Smooth muscle cell (in vitro differentiated cells): ENCODE measurements around the gene DDB1. TPM values are rescaled to one million over a fixed set of nuclear protein-coding genes. Genes with fewer than 3 reads are reported as not detected.

Experiments used
- DNase-seq: peaks from one replicate; lab custom pipeline; 2025; ENCODE audit not compliant: unreplicated experiment; lab: John Stamatoyannopoulos, UW
- H2AFZ ChIP-seq: fragments of 200-600 bp; sonication (generic); 2 replicates; pipeline ENCODE4 v1.6.0; 2016; ENCODE audit warnings: antibody characterized with exemption, low read depth, mild to moderate bottlenecking
- H3F3A ChIP-seq: fragments of 200-600 bp; sonication (generic); 2 replicates; pipeline ENCODE4 v1.6.0; 2017; ENCODE audit warnings: antibody characterized with exemption, low read depth
- H3K27ac ChIP-seq: fragments of 200-600 bp; sonication (generic); 2 replicates; pipeline ENCODE4 v1.5.1; 2016; ENCODE audit warnings: low read depth, mild to moderate bottlenecking
- H3K27me3 ChIP-seq: fragments of 200-600 bp; sonication (generic); 2 replicates; pipeline ENCODE4 v1.6.1; 2016; ENCODE audit warnings: low read depth, mild to moderate bottlenecking
- H3K36me3 ChIP-seq: fragments of 200-600 bp; sonication (generic); 2 replicates; pipeline ENCODE4 v1.5.1; 2016; ENCODE audit warnings: low read depth
- H3K4me1 ChIP-seq: fragments of 200-600 bp; sonication (generic); 2 replicates; pipeline ENCODE4 v1.5.1; 2016; ENCODE audit warnings: low read depth
- H3K4me2 ChIP-seq: fragments of 200-600 bp; sonication (generic); 2 replicates; pipeline ENCODE4 v1.6.0; 2016; ENCODE audit warnings: mild to moderate bottlenecking
- H3K4me3 ChIP-seq: fragments of 200-600 bp; sonication (generic); 2 replicates; pipeline ENCODE4 v1.5.1; 2016; ENCODE audit warnings: mild to moderate bottlenecking
- H3K79me2 ChIP-seq: fragments of 200-600 bp; sonication (generic); 2 replicates; pipeline ENCODE4 v1.6.0; 2016; ENCODE audit warnings: low read depth, mild to moderate bottlenecking
- H3K9ac ChIP-seq: fragments of 200-600 bp; sonication (generic); 2 replicates; pipeline ENCODE4 v1.6.0; 2016; ENCODE audit warnings: low read depth
- H3K9me3 ChIP-seq: fragments of 200-600 bp; sonication (generic); replicated peaks from 2 replicates; pipeline ENCODE4 v1.5.1; 2016; ENCODE audit warnings: low read depth
- H4K20me1 ChIP-seq: fragments of 200-600 bp; sonication (generic); 2 replicates; pipeline ENCODE4 v1.6.0; 2016; ENCODE audit warnings: low read depth
- WGBS: methylation state at CpG from one replicate; pipeline ENCODE4 v1.1.7; 2016; ENCODE audit warnings: low lambda C conversion rate; 5-methylcytosine and 5-hydroxymethylcytosine counted together
- polyA plus RNA-seq: library from polyadenylated mRNA; unstranded; fragments of >200 nt; fragmentation: Nextera tagmentation; extraction: Ambion mirVana; gene quantifications from 2 replicates; pipeline ENCODE4 v1.2.1, GENCODE V29; 2016
- total RNA-seq: library from RNA; depleted of rRNA; stranded (reverse); fragments of >200 nt; gene quantifications from 2 replicates; pipeline ENCODE4 v1.2.3, GENCODE V29; 2014
- TF ChIP-seq, protein P1 (sequence below): fragments of 200-600 bp; sonication (generic); IDR thresholded peaks from 2 replicates; pipeline ENCODE4 v1.5.1; 2017; ENCODE audit warnings: borderline replicate concordance, mild to moderate bottlenecking, antibody characterized with exemption; ENCODE audit not compliant: insufficient read depth, poor library complexity, severe bottlenecking

Gene DDB1
- total and polyA plus RNA-seq, 2 experiments from 2014 or later, result 143 to 150 TPM

DNA sequence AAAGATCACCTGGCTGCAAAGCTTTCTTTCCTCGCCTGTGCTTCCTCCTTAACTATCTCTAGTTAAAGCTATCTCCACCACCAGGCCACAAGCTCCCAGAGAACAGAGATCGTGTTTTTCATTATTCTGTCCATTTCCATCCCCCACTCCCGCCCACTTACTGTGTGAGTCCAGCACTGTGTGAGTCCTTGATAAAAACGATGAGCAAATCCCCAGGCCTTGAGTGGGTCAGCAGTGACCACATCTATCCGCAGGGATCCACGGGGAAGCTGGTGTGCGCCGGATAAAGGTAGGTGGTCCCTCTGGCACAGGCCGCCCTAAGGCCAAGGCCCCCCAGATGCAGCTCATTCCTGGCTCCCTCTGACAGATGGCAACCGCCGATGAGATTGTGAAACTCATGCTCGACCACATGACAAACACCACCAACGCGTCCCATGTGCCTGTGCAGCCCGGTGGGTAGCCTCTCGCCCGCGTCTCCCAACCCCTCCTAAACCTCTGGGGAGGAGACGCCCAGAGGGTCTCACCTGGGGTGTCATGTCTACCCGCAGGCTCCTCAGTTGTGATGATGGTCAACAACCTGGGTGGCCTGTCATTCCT lies 9.4 kb upstream of the DDB1 start:
- WGBS, result 90% methylated on average over 20 of the region's 20 CpGs
- H3F3A ChIP-seq, result no peaks in the 10 kb centered on the region
- H4K20me1 ChIP-seq, result no peaks in the 10 kb centered on the region
- no peaks in the 10 kb centered on the region for H3K79me2 ChIP-seq
- H3K27ac ChIP-seq, result no peak overlapping the region
- TF ChIP-seq, protein P1, sequence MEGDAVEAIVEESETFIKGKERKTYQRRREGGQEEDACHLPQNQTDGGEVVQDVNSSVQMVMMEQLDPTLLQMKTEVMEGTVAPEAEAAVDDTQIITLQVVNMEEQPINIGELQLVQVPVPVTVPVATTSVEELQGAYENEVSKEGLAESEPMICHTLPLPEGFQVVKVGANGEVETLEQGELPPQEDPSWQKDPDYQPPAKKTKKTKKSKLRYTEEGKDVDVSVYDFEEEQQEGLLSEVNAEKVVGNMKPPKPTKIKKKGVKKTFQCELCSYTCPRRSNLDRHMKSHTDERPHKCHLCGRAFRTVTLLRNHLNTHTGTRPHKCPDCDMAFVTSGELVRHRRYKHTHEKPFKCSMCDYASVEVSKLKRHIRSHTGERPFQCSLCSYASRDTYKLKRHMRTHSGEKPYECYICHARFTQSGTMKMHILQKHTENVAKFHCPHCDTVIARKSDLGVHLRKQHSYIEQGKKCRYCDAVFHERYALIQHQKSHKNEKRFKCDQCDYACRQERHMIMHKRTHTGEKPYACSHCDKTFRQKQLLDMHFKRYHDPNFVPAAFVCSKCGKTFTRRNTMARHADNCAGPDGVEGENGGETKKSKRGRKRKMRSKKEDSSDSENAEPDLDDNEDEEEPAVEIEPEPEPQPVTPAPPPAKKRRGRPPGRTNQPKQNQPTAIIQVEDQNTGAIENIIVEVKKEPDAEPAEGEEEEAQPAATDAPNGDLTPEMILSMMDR, result no peak
- H3K27me3 ChIP-seq, result no peaks in the 10 kb centered on the region
- H3K36me3 ChIP-seq, result no peaks in the 10 kb centered on the region
- H3K4me1 ChIP-seq, result no peaks in the 10 kb centered on the region
- no peak overlapping the region for H2AFZ ChIP-seq
- H3K9ac ChIP-seq, result no peak overlapping the region
- H3K4me3 ChIP-seq, result no peak overlapping the region
- no peak overlapping the region for H3K4me2 ChIP-seq
- DNase-seq, result no peak
- H3K9me3 ChIP-seq, result no peaks in the 10 kb centered on the region

DNA sequence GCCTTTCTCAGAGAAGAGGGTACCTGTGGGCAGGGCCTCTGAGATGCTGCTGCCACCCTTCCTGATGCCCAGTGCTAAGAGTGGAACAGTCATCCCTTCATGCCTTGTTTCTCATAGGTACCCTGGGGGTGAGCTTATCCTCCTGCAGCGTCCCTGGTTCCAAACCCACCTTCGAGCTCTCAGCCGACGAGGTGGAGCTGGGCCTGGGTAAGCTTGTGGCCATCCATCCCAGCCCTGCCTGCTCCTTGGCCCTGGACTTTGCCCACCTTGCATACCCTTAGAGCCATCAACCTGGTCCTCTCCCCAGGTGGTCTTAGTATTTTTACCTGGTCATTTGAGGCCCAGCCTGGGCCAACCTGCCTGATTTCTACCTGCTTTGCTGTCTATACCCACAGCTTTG lies 8.8 kb upstream of the DDB1 start:
- Histone ChIP-seq H3K4me2 (no peak overlapping the region), H3K4me3 (no peak overlapping the region), H3K4me1 (no peaks in the 10 kb centered on the region), H4K20me1 (no peaks in the 10 kb centered on the region), H3K36me3 (no peaks in the 10 kb centered on the region), H3K27me3 (no peaks in the 10 kb centered on the region), H3K9ac (no peak overlapping the region), H2AFZ (no peak overlapping the region), H3K27ac (no peak overlapping the region), H3K79me2 (no peaks in the 10 kb centered on the region), H3K9me3 (no peaks in the 10 kb centered on the region), H3F3A (no peaks in the 10 kb centered on the region)
- WGBS, result 98% methylated on average over 4 of the region's 4 CpGs
- no peak for DNase-seq
- TF ChIP-seq, protein P1, result no peak

DNA sequence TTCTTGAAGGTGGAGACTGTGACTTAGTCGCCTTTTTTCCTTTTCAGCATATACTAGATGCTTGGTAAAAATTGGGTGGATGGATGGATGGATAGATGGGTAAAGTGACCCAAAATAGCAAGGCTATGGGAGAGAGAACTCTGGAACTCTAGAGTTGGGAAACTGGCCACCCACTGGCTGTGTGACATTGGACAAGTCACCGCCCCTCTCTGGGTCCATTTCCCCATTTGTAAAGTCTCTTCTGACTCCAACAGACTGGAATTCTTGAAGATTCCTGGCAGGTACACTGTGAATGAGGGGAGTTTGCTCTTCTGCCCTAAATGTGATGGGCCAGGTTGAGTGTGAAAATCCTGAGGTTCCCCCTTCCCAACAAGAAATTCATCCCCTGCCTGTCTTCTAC lies 8.1 kb upstream of the DDB1 start:
- H3K4me1 ChIP-seq, result peaks cover 3% of the 10 kb centered on the region
- no peaks in the 10 kb centered on the region for H3K9me3 ChIP-seq
- H2AFZ ChIP-seq, result no peak overlapping the region
- H3K27ac ChIP-seq, result no peak overlapping the region
- no peaks in the 10 kb centered on the region for H3F3A ChIP-seq
- no peaks in the 10 kb centered on the region for H3K79me2 ChIP-seq
- no peaks in the 10 kb centered on the region for H3K36me3 ChIP-seq
- no peak for DNase-seq
- H3K27me3 ChIP-seq, result no peaks in the 10 kb centered on the region
- TF ChIP-seq, protein P1, result no peak
- no peak overlapping the region for H3K4me2 ChIP-seq
- H3K9ac ChIP-seq, result no peak overlapping the region
- H3K4me3 ChIP-seq, result no peak overlapping the region
- 95% methylated on average over 2 of the region's 2 CpGs for whole genome bisulfite sequencing
- no peaks in the 10 kb centered on the region for H4K20me1 ChIP-seq

DNA sequence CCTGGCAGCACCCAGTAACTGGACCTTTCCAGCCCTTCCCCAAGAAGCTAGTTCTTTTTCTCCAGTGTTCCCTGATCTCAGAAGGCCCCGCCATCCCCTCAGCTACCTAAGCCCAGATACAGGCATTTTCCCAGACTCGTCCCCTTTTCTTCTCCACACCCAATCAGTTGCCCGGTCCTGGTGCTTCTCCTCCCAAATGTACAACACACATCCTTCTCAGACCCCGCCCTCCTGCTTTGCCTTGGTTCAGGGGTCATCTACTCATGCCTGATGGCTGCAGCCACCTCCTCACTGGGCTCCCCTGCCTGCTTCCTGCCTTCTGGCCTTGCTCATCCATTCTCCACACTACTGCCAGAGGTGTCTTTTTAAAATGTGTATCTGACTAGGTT lies 6.6 kb upstream of the DDB1 start:
- TF ChIP-seq, protein P1, result no peak
- Histone ChIP-seq H3K79me2 (no peaks in the 10 kb centered on the region), H3F3A (no peaks in the 10 kb centered on the region), H3K36me3 (no peaks in the 10 kb centered on the region), H3K4me3 (no peak overlapping the region), H3K4me2 (no peak overlapping the region), H3K9ac (no peak overlapping the region), H3K27me3 (no peaks in the 10 kb centered on the region), H4K20me1 (no peaks in the 10 kb centered on the region), H3K27ac (no peak overlapping the region), H2AFZ (no peak overlapping the region), H3K4me1 (peaks cover 3% of the 10 kb centered on the region), H3K9me3 (no peaks in the 10 kb centered on the region)
- no peak for DNase-seq
- 93% methylated on average over 4 of the region's 4 CpGs for WGBS
